ENCODE results near the gene SLC35D1.
A peak's percentile ranks its signal among the peaks of the same experiment; 100 is the strongest.

SLC35D1 gene

DNA sequence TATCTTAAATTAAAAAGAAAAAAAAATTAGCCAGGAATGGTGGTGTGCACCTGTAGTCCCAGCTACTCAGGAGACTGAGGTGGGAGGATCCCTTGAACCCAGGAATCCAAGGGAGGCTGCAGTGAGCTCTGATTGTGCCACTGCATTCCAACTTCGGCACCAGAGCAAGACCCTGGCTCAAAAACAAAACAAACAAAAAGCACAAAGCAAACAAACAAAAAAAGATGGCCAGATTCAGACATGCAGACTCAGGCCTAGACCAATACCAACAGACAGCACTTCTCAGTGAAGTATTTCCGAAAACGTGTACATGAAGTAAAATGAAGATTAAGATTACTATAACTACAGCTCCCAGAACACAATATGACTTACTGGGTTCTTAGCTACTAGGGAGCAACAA, 10.6 kb downstream of the SLC35D1 start:
- DNase-seq: no peak

DNA sequence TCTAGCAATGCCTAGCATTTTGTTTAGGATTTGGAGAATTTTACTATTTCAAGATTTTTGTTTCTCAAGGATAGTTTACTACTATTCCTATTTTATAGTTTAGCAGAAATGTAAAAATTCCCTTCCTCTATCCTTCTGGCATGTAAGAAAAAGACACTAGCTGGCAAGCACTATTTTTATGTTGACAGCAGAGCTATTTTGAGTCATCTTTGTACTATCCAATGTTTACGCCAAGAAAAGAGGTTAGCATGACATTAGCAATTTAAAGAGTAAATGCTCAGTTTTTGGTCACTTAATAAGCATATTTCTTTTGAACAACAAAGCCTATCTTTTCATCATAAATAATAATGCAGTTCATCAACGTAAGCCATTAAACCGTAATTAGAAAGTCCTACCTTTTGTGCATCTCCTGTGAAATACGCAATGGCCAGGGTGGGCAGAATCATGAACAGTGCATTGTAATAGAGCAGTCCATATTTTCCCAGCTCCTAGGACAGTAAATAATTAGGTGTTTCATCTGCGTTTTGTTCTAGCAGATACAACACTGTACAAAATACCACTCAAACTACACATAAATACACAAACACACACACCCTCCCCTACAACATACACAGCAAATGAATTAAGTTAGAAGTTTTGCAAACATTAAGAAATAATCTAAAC, 12.0 kb downstream of the SLC35D1 start:
- DNase-seq: peak; percentile 48

DNA sequence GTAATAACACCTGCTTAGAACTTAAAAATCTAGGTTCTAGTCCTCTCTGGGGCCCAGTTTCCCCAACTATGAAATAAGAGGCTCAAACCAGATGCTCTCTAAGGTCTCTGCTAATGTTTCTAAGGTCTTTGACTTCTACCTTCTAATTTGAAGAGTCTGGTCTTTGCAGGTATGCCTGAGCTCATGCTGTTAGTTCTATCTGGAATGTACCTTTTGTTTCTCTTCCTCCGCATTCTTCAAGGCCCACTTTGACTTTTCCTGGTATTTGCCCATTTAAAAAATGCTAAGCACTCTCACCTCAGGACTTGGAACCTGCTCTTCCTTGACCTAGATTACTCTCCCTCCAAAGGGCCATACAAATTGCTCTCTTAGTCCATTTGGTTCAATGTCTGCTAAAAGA, 13.5 kb downstream of the SLC35D1 start:
- no peak for DNase-seq

DNA sequence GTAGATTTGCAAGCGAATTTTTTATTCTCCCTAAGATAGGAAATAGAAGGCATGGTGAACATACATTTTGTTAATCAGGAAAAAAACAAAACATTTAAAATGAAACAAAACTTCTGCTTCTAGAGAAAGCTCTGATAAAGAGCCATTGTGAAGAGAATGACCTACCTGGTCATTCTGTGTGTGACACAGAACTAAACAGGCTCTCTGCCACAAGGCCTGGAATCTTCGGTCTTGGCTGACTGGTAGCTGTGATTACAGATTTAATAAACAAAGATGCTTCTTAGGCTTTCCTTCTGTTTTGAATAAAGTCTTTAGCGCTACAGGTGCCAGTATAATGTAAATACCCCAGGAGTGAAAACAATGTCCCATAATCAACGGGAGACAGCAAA, 22.1 kb downstream of the SLC35D1 start:
- DNase-seq: no peak

DNA sequence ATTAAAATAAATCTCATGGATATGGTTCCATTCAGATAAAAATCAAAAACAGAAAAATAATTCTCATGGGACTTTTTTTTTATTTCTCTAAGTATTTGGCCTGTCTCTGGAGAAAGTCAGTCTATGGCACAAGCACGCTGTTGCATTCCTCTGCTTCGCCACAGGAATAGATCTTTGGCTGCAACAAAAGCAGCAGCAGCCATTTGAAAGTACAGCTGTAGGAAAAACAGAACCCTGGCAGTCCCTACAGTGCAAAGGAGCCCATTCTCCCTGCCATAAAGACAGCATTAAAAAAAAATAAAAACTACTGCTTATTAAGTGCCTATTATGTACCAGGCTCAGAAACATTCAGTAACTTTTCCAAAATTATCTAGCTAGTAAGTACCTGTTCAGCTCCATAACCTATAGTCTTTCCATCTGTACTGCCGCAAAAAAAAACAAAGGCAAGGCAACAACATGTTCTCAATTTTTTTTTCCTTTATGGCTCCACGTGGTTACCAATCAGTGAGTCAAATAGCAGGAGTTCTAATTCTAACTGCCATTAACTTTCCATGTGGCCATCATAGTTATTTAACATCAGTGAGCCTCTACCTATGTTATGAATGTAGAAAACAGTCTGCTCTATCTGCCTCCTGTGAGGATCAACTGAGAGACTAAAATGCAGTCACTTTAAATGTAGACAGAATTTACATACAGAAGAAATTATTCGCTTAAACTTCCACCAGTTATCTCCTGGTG, 22.7 kb downstream of the SLC35D1 start:
- peak; percentile 28 for DNase-seq

DNA sequence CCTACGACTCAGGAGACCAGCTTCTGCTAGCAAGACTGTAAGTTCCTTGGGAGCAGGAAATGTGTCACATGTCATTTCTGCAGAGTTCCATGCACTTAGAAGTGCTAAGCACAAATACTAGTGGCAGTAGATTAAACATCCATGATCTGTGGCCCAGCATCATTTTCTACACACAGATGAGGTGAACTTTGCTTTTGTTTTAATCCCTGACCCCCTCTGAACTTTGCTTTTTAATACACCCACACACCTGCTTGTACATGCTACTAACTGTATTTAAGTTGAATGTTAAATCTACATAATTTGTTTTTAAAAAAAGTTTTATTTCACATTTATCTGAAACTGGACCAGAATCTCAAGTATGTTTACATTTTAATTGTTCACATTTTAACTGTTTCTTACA, 24.5 kb downstream of the SLC35D1 start:
- no peak for DNase-seq

DNA sequence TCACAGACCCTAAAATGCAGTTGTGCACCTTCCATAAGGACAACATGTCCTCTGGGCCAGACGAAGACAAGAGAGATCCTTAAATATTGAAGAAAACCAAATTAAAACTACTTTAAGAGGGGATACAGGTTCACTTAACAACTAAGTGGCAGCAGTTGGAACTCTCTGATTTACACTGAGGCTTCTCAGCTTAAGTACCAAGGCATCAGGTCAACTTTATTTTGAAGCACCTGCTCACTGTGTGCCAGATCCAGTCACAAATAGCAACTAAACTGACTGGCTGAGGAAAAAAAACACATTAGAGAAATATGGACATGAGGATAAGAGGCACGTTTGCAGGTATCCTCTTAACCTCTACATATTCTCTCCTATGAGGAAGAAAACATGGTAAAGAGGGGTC, 33.2 kb downstream of the SLC35D1 start:
- no peak for DNase-seq

DNA sequence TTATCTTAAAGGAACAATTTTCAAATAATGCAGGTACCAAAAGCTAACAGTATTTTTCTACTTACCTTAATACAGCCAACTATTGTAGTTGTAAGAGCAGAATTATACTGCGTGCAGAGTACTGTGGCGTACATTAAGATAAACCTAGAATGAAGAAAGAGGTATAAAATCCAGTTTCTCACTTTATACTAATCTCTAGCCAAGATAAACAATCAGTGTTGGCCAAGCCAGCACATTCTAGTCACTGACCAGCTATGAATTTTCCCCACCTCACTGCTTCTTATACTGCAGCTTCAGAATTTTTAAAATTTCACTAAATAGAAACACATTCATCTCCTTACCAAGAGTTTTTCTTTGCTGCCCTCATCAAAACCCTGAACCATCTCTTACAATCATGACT, 33.6 kb downstream of the SLC35D1 start:
- peak; percentile 46 for DNase-seq

DNA sequence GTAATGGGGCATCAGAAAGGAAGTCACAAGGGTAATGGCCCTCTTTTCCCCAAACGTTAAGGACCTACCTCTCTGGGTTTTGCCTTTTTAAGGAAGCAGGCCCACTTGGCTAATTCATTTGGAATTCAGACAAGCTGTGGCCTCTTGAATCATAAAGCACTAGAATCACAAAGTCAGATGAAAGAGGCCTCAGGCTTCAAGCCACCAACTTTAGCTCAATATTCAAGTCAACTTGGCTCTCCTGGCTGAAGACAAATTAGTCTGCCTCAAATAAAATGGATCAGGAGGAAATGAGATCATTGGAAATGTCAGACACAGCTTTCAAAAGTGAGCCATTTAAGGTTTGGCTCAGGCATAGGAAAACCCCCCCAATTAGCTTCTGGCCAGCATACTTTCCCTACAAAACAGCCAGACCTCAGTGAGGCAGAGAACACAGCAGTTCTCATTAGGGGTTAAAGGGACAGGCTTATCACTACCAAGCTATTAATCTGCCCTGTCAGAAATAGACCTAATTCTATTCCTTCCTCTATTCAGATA, 34.3 kb downstream of the SLC35D1 start:
- peak; percentile 87 for DNase-seq

DNA sequence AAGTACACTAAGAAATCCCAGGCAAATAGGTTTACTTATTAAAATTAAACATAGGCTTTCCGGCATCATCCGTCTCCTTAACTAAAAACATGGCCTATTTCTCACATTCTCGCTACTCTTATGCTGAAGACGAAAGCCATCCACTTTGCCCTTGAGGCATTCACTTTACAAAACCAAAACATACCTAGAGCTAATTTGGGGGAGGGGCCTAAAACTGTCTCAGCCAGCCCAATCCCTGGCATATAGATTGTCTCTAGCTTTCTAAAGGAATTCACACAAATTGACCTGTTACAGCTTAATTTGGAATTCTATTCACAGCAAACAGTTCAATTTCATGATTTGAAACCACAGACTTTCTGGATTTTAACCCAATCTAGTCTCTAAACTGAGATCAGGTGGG, 34.8 kb downstream of the SLC35D1 start:
- no peak for DNase-seq

DNA sequence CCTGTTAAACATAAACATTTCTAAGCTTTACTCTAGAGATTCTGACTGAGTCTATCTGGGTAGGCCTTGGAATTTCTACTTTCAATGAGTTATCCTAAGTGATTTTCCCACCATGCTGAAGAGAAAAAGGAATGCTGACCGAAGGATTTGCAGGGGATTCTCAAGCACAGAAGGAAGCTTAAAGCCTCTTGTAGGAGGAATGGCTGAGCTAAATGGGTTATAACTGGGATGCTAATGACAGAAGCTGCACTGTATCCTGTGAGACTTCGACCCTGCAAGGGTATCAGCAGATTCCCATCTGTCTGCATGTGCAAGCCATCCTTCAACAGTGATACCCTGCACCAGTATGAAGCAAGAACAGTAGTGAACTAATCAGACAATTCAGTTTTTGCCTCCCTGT, 35.4 kb downstream of the SLC35D1 start:
- DNase-seq: no peak

DNA sequence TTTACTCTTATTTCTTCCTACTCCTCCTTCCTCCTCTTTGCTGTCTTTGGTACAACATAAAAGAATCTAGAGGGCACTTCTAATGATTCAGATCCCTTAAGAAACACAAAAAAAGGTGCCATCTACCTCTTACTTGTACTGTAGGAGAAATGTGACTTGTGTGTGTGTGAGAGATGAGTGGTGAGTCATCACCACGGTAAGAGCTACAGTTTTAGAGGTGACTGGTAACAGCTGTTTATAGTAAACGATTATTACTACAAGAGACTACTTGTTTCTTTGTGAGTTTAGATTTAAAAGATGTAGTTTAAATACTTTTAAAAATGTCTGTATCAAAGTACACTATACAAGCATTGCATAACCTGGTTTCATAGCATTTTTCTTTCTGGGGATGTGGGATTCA, 40.4 kb downstream of the SLC35D1 start:
- DNase-seq: peak; percentile 40

DNA sequence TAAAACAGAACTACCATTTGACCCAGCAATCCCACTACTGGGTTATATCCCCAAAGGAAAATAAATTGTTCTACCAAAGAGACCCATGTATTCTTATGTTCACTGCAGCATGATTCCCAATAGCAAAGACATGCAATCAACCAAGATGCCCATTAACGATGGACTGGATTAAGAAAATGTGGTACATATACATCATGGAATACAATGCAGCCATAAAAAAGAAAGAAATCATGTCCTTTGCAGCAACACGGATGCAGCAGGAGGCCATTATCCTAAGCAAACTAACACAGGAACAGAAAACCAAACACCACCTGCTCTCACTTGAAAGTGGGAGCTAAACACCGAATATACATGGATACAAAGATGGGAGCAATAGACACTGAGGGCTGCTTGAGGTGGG, 44.2 kb downstream of the SLC35D1 start:
- DNase-seq: no peak

DNA sequence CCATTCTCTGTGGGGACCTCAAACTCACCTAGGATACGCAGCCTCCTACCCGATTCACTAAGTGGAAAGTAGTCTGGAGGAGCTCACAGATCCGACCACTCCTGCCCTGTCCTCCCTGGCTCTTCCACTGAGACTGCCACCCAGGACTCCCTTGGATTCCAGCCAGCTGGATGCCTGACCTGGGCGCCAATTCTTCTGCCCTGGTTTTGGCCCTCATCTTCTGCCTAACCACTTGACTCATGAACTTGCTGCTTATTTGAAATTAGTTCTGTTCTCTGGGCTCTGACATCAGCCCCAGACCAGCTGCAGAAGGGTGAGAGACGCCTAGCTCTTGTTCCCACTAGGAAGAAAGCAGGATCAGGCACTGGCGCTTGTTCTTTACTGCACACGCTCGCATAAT, 48.9 kb downstream of the SLC35D1 start:
- no peak for DNase-seq

DNA sequence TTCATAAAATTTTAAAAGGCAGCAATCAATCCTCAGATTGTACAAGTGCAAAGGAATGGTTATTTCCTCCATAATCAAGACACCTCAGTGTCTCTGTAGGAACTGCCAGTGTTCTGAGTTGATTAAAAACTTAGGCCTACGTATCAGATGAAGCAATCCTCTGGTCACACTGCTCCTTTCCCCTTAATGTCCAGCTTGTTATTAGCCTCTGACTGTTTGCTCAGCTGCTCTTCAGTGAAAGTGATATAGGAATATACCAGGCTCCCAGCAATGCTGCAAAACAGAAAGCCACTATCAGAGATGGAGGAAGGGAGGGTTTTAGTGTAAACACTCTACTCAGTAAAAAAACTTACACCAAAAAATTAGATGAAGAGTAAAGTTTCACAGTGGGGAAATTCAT, 49.8 kb downstream of the SLC35D1 start:
- DNase-seq: no peak

DNA sequence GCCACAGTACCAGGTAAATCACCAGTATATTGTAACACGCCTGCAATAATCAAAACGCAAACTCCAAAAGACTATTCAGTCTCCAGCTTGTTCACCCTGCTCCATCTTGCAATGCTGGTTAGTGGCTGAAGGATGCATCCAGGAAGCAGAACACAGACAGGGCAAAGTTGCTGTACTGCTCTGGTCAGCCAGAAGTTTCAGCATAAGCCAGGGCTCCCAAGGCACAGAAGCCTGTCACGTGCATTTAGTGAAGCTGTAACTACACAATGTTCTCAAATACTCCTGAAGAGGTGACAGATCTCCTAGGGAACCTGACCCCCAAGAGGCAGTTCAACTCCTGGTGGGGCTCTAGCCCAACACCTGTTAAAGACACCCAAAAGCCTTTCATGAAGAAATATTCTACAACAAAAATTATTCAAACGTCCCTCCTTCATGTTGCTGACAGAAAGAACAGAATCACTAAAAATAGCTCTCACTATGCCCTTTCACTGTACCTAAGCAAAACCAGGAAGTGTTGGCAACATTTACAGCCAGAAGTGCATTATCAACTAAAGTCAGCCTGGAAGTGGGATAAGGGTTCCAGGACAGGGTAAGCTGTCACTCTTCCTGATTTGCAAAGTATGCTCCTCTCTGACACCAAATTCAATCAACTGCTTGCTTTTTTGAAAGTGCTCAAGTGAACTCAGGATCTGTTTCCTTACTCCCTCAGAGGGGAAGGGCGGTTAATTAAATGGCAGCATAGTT, 52.1 kb downstream of the SLC35D1 start:
- no peak for DNase-seq

DNA sequence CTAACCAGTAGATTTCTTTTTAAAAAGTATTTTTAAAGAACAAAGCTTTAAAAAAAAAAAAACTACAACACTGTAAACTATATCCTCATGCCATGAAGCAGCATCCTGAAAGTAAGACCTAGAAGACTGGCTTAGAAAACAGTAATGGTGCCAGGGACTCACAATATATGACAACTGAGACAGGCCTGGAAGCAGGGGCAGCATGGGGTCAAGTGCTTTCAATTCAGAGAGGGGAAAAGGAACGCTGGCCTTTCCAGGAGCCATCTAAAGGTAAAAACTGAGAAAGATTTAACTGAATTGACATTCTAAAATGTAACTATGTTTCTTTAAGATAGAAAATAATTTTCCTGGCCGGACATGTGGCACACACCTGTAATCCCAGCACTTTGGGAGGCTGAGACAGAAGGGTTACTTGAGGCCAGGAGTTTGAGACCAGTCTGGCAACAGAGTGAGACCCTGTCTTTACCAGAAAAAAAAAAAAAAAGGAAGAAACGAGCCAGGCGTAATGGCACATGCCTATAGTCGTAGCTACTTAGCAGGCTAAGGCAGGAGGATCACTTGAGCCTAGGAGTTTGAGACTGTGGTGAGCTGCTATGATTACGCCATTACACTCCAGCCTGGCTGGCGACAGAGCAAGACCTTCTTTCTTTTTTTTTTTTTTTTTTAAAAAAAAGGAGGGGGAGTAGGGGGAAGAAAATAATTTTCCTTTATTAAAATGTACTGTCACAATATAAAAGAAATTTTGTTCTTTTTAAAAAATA, 54.1 kb downstream of the SLC35D1 start:
- no peak for DNase-seq

DNA sequence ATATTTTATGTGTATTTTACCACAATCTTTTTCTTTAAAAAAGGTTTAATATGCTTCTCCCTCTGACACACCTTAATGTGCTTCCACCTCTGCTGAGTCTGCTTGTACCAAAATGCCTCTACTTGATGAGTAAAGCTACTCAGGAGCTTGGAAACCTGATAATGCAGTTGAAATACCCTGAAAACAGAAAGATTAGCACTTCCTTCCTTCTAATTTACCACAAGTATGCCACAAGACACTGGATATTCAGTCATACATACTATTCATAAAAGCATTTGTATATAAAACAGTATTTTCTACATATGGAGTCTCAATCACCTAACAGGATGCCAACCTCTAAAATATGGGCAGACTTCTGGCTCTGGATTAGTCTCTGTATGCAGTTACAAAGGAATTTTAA, 55.0 kb downstream of the SLC35D1 start:
- DNase-seq: no peak

DNA sequence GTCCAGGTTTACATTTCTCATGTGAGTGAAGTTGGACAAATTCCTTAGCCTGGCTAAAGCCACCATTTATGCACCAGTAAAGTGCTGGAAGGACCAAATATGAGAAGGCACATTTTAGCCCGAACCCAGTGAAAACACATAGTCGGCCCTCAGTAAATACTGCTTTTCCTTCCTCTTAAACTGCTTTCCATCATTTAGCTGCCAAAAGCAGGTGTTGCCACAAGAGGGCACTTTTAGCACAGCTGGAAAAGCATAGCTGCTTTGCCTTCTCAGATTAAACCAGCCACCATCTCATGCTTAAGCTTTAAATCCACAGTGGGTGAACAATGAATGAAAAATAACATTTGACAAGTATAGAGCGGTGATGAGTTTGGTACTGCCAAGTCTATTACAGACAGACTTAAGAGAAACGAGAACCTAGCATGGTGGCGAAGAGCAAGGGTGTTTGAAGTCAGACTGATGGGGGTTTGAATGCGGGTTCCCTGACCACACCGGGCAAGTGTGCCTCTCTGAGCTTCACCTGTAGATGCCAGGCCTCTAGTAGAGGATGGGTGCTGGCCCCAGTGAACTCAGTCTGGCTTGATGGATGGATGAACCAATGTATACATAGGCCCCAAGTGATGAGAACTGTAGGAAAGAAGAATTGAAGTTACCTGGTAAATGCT, 57.8 kb downstream of the SLC35D1 start:
- DNase-seq: peak; percentile 68

DNA sequence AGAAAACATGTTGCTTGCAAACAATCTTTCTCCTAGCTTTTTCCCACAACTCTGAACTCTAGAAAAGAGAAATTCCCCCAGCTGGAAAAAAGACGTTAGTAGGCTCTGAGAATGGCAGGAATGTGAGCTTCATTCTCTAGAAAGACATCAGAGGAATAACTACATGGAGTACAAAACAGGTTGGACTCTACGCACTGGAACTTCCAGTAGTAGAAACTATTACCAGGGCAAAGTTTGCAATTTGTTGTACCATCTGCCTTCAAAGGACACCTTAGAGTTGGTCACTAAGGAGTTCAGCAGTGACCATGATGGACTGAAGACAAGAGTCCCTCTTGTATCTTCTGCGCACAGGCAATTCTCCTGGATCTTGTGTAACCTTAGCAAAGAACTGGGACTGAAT, 60.9 kb downstream of the SLC35D1 start:
- DNase-seq: no peak

DNA sequence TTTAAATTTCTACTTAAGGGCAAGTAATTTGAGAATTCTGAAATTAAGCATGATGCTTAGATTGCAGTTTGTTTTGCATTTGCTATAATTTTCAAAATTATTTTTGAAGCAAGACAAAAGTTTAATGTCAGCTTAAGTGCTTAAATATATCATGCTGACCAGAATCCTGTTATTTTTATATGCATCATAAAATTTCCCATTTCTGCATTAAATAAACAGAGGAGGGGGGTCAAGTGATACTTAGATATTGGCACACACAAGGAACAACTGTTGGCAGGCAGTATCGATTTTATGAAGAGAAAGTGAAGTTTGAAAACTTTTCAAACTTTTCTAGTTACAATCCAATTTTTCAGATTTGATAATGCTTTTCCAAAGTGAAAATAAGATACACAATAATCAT, 68.1 kb downstream of the SLC35D1 start:
- DNase-seq: no peak

DNA sequence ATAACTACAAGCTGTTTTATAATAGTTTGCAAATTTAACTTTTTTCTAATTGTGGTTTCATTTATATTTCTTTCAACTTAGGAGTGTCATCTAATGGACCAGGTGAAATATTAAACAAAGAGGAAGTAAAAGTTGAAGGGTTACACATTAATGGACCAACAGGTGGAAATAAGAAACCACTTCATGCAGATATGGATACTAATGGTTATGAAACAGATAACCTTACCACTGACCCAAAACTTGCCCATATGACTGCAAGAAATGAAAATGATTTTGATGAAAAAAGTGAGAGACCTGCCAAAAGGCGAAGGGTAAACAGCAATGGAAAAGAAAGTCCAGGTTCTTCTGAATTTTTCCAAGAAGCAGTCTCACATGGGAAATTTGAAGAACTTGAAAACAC, 69.5 kb downstream of the SLC35D1 start:
- no peak for DNase-seq

Data from fibroblast of skin of right quadriceps (primary cell).